GM19023 (cell line): Measurements from ENCODE around the gene EMILIN2.
"Not testable (repeated sequence)": the region's sequence is repeated elsewhere in the genome, so short reads cannot be mapped to it uniquely, and the experiment has no call there.

Experiments used
- ATAC-seq: cut with Tn5 transposase; IDR thresholded peaks from one replicate; pipeline ENCODE4 v1.9.1; 2021; ENCODE audit warnings: mild to moderate bottlenecking, moderate library complexity; ENCODE audit not compliant: unreplicated experiment

Gene EMILIN2

GRCh38 chr18:2913398-2914005 lies 66.7 kb downstream of the EMILIN2 start:
- no peak for ATAC-seq

GRCh38 chr18:2914185-2914880 lies 67.5 kb downstream of the EMILIN2 start:
- ATAC-seq = no peak

- ATAC-seq = no peak
These were observed 68.1 kb downstream of the EMILIN2 start for GRCh38 chr18:2914881-2915240.

- ATAC-seq = not testable (repeated sequence)
These were observed 68.7 kb downstream of the EMILIN2 start for GRCh38 chr18:2915486-2915885.

GRCh38 chr18:2916184-2916583 lies 69.4 kb downstream of the EMILIN2 start:
- ATAC-seq = no peak

GRCh38 chr18:2917259-2918047 lies 70.6 kb downstream of the EMILIN2 start:
- no peak for ATAC-seq

- no peak for ATAC-seq
These were observed 72.2 kb downstream of the EMILIN2 start for GRCh38 chr18:2918761-2919550.

GRCh38 chr18:2919600-2919999 lies 72.8 kb downstream of the EMILIN2 start:
- no peak for ATAC-seq

GRCh38 chr18:2920027-2920426 lies 73.2 kb downstream of the EMILIN2 start:
- ATAC-seq = no peak

- no peak for ATAC-seq
These were observed 73.9 kb downstream of the EMILIN2 start for GRCh38 chr18:2920546-2921343.

- no peak for ATAC-seq
These were observed 75.0 kb downstream of the EMILIN2 start for GRCh38 chr18:2921778-2922177.

GRCh38 chr18:2923464-2923863 lies 76.7 kb downstream of the EMILIN2 start:
- ATAC-seq = no peak

- ATAC-seq = no peak
These were observed 78.1 kb downstream of the EMILIN2 start for GRCh38 chr18:2924920-2925319.

GRCh38 chr18:2926528-2926927 lies 79.7 kb downstream of the EMILIN2 start:
- ATAC-seq = no peak

GRCh38 chr18:2927745-2928144 lies 80.9 kb downstream of the EMILIN2 start:
- no peak for ATAC-seq

- no peak for ATAC-seq
These were observed 85.7 kb downstream of the EMILIN2 start for GRCh38 chr18:2932247-2933181.

GRCh38 chr18:2933995-2934394 lies 87.2 kb downstream of the EMILIN2 start:
- ATAC-seq = no peak

GRCh38 chr18:2935438-2936192 lies 88.8 kb downstream of the EMILIN2 start:
- no peak for ATAC-seq

GRCh38 chr18:2939317-2939716 lies 92.5 kb downstream of the EMILIN2 start:
- no peak for ATAC-seq
